HK-2 (cell line): ENCODE results near the gene SAP130.

Experiments used
- DNase-seq: peaks from one replicate; pipeline ENCODE4 v3.0.0-alpha.2; 2018; ENCODE audit not compliant: unreplicated experiment

Gene SAP130

DNA sequence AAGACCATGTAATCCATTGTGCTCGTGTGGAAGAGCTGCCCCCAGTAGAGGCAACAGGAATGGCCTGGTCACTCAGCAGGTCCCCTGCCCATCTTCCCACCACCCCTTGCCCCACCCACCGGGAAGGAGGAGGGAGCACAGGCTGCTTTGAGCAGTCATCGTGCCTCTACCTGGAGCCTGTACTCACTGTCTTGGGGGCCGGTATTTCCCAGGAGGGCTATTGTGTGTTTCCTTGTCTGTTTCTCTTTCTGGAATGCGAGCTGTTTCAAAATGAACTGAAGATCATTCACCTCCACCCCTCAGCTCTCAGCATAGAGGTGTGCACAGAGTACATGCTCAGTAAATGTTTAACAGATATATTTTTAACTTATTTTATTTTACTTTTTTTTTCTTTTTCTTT, 134.4 kb downstream of the SAP130 start:
- no peak for DNase-seq

DNA sequence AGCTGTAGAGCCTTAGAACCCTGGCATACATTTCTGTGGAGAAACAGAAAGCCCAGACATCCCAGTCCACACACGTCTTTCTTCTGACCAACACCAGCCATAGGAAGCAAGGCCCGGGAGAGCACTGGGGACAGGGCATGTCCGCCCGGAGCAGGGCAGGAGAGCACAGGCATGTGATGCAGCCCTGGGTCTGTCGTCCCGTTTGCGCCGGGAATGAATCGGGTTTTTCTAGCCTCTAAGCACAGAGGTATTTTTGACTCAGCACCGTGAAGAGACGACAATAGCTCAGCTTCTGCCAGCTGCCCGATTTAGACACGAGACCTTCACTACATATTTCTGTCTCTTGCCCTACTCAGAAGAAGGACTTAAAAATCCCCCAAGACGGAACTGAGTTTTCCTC, 134.8 kb downstream of the SAP130 start:
- no peak for DNase-seq

DNA sequence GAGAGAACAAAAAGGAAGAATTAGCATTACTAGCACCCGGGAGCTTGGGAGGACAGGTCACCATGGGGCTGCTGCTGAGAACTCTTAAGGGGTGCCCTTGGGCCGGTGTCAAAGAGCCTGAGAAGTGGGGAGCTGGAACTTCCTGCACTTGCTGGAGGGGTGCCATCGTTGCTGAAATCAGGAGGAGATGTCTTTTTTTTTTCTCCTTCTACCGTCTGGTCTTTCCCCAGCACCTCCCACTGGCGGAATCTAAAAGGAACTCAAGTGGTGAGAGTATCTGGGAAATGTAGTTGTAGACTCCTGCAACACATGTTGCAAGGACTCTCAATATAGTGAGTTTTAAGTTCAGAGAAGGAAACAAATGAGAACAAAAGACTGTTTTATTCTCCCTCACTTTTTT, 136.0 kb downstream of the SAP130 start:
- DNase-seq: no peak
